Measurements from ENCODE around the gene LAMA4.

DNA sequence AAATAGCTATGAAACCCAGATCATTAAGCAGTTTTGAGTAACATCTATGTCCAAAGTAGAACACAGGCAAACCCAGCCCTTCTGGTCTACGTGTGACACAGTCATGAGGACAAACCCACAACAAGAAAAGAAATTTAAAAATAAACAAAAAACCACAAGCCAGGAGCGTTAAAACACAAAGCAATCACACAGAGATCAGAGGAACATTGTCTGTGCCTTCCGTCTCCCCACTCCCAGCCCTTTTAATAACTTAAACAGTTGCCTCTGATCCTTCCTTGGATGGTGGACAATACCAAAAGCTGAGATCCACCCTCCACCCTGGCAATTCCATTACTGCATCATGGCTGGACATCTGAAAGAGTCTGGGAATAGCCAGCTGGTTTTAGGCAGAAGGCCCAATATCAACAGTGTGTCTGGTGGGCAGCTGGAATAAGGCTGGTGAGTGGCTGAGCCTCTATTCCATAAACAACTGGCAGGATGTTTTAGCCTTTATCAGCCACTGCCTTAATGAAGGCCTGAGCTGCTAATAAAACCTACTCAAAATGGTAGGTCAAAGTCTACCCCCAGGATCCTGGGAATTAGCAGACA, 15.7 kb upstream of the LAMA4 start:
- TF ChIP-seq, protein P1, sequence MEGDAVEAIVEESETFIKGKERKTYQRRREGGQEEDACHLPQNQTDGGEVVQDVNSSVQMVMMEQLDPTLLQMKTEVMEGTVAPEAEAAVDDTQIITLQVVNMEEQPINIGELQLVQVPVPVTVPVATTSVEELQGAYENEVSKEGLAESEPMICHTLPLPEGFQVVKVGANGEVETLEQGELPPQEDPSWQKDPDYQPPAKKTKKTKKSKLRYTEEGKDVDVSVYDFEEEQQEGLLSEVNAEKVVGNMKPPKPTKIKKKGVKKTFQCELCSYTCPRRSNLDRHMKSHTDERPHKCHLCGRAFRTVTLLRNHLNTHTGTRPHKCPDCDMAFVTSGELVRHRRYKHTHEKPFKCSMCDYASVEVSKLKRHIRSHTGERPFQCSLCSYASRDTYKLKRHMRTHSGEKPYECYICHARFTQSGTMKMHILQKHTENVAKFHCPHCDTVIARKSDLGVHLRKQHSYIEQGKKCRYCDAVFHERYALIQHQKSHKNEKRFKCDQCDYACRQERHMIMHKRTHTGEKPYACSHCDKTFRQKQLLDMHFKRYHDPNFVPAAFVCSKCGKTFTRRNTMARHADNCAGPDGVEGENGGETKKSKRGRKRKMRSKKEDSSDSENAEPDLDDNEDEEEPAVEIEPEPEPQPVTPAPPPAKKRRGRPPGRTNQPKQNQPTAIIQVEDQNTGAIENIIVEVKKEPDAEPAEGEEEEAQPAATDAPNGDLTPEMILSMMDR (IDR thresholded peaks at IDR 0.05): no peak
- TF ChIP-seq POLR2A (IDR thresholded peaks at IDR 0.05): no peak

Data from testis (tissue), 2 donors.